ENCODE results near the gene HSDL1.
A peak's percentile ranks its signal among the peaks of the same experiment; 100 is the strongest.
"Not testable (repeated sequence)": the region's sequence is repeated elsewhere in the genome, so short reads cannot be mapped to it uniquely, and the experiment has no call there.

The HSDL1 gene

DNA sequence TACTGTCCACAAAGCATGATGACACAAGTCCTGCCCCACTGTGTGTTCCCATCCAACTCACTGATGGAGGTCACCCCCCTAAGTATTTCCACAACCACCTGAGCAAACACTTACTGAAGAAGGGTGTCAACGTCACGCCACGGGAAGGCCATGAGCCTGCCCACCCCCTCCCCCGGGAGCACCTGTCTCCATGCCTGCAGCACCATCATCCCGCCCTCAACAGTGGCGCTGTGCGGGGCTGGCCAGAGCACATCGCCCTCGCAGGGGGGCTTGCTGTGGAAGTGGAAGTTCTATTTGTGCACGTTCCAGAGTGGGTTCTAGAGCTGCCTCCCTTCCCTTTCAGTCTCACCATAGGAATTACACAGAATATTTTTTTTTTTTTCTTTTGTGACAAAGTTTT lies 24.0 kb downstream of the HSDL1 start:
- H3K9ac ChIP-seq (ENCODE audit: low read depth in 1 of 2, low read length in 2 of 2), result no peak overlapping the region
- H3K36me3 ChIP-seq (ENCODE audit: control insufficient read depth in 1 of 2, insufficient read depth in 2 of 2, low read length in 2 of 2), result peaks cover 5 to 13% of the 10 kb centered on the region in 2 donors
- no peak overlapping the region for H3K27ac ChIP-seq (ENCODE audit: low read depth, low read length)
- H3K4me1 ChIP-seq (ENCODE audit: control insufficient read depth in 1 of 2, insufficient read depth in 2 of 2, low read length in 2 of 2), result peaks cover 4 to 7% of the 10 kb centered on the region in 2 donors
- no peaks in the 10 kb centered on the region for H3K27me3 ChIP-seq (ENCODE audit: control insufficient read depth in 1 of 2, insufficient read depth in 2 of 2, low read length in 2 of 2)
- no peak overlapping the region for H3K4me3 ChIP-seq (ENCODE audit: low read depth in 1 of 2, low read length in 2 of 2)
- no peaks in the 10 kb centered on the region for H3K9me3 ChIP-seq (ENCODE audit: control insufficient read depth in 1 of 2, low read length in 2 of 2)

DNA sequence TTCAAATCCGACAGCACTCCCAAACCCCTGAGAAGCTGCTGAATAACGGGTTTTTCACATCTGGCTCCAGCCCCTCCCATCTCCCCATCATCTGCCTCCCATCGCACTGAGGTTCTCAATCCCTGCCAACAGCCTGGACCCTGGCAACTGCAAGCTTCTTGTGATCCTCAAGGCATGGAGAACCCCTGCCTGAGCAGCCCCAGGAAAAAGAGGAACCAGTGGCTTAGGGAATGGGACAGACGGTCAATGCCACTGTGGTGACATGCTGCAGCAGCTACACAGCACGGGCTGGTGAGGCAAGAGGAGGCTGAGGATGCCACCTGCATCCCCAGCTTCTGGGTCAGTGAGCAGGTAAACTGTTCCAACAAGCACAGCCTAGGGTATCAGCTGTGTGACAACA lies 25.0 kb downstream of the HSDL1 start:
- Histone ChIP-seq H3K27ac (ENCODE audit: low read depth, low read length) (no peak overlapping the region), H3K27me3 (ENCODE audit: control insufficient read depth in 1 of 2, insufficient read depth in 2 of 2, low read length in 2 of 2) (no peaks in the 10 kb centered on the region), H3K36me3 (ENCODE audit: control insufficient read depth in 1 of 2, insufficient read depth in 2 of 2, low read length in 2 of 2) (peaks cover 5 to 13% of the 10 kb centered on the region in 2 donors), H3K4me1 (ENCODE audit: control insufficient read depth in 1 of 2, insufficient read depth in 2 of 2, low read length in 2 of 2) (peaks cover 10 to 15% of the 10 kb centered on the region in 2 donors), H3K9ac (ENCODE audit: low read depth in 1 of 2, low read length in 2 of 2) (no peak overlapping the region), H3K9me3 (ENCODE audit: control insufficient read depth in 1 of 2, low read length in 2 of 2) (no peaks in the 10 kb centered on the region), H3K4me3 (ENCODE audit: low read depth in 1 of 2, low read length in 2 of 2) (no peak overlapping the region)

DNA sequence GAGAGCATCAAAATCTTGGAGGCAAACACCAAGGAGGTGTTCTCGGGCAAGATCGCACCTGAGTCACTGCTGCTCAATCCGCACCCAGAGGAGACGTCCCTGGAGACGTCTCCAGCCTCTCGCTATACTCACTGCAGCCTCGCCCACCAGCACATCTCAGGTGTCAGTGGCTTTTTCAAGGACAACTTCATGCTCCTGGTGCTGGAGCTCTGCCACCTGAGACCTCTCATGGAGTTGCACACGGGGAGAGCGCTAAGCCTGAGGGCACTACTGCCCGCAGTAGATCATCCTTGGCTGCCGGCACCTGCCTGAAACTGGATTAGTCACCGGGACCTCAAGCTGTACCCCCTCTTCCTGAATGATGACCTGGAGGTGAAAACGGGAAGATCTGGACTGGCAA lies 25.6 kb downstream of the HSDL1 start:
- Histone ChIP-seq H3K4me3 (ENCODE audit: low read depth in 1 of 2, low read length in 2 of 2) (no peak overlapping the region), H3K27me3 (ENCODE audit: control insufficient read depth in 1 of 2, insufficient read depth in 2 of 2, low read length in 2 of 2) (no peaks in the 10 kb centered on the region), H3K9me3 (ENCODE audit: control insufficient read depth in 1 of 2, low read length in 2 of 2) (no peaks in the 10 kb centered on the region), H3K27ac (ENCODE audit: low read depth, low read length) (no peak overlapping the region), H3K9ac (ENCODE audit: low read depth in 1 of 2, low read length in 2 of 2) (no peak overlapping the region), H3K4me1 (ENCODE audit: control insufficient read depth in 1 of 2, insufficient read depth in 2 of 2, low read length in 2 of 2) (peaks cover 11 to 16% of the 10 kb centered on the region in 2 donors), H3K36me3 (ENCODE audit: control insufficient read depth in 1 of 2, insufficient read depth in 2 of 2, low read length in 2 of 2) (peaks cover 5 to 10% of the 10 kb centered on the region in 2 donors)

DNA sequence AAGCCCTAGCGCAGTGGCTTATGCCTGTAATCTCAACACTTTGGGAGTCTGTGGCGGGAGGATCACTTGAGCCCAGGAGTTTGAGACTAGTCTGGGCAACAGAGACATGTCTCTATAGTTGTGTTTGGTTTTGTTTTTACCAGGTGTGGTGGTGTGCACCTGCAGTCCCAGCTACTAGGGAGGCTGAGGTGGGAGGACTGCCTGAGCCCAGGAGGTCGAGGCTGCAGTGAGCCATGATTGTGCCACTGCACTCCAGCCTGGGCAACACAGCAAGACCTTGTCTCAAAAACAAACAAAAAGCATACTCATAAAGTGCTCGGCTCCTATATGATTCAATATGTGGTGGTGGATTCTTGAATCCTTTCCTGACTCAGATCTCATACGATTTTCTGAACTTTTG lies 26.7 kb downstream of the HSDL1 start:
- H3K27ac ChIP-seq (ENCODE audit: low read depth, low read length); H3K27me3 ChIP-seq (ENCODE audit: control insufficient read depth in 1 of 2, insufficient read depth in 2 of 2, low read length in 2 of 2); H3K36me3 ChIP-seq (ENCODE audit: control insufficient read depth in 1 of 2, insufficient read depth in 2 of 2, low read length in 2 of 2); H3K9me3 ChIP-seq (ENCODE audit: control insufficient read depth in 1 of 2, low read length in 2 of 2); H3K9ac ChIP-seq (ENCODE audit: low read depth in 1 of 2, low read length in 2 of 2); H3K4me3 ChIP-seq (ENCODE audit: low read depth in 1 of 2, low read length in 2 of 2): not testable (repeated sequence)
- H3K4me1 ChIP-seq (ENCODE audit: control insufficient read depth in 1 of 2, insufficient read depth in 2 of 2, low read length in 2 of 2), result peaks cover 11 to 16% of the 10 kb centered on the region in 2 donors

DNA sequence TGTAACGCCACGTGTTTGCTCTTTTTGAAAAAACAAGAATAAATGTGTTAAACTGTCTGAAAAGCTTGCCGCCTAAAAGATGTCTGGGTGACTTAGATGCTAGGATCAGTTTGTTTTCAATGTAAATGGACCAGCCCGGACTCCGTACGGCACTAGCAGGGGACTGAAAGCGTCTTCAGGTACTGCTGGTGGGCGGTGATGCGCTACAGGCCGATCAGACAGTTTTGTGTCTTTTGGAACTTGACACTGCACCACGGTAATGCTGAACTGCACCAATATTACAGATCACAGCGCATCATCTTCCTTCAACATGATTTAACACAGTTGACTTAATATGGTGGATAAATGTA lies 27.5 kb downstream of the HSDL1 start:
- Histone ChIP-seq H3K36me3 (ENCODE audit: control insufficient read depth in 1 of 2, insufficient read depth in 2 of 2, low read length in 2 of 2) (no peaks in the 10 kb centered on the region), H3K27me3 (ENCODE audit: control insufficient read depth in 1 of 2, insufficient read depth in 2 of 2, low read length in 2 of 2) (no peaks in the 10 kb centered on the region), H3K9ac (ENCODE audit: low read depth in 1 of 2, low read length in 2 of 2) (peak overlapping the region; percentile 87 to 94), H3K4me1 (ENCODE audit: control insufficient read depth in 1 of 2, insufficient read depth in 2 of 2, low read length in 2 of 2) (peaks cover 11 to 16% of the 10 kb centered on the region in 2 donors), H3K27ac (ENCODE audit: low read depth, low read length) (peak overlapping the region; percentile 84), H3K9me3 (ENCODE audit: control insufficient read depth in 1 of 2, low read length in 2 of 2) (no peaks in the 10 kb centered on the region), H3K4me3 (ENCODE audit: low read depth in 1 of 2, low read length in 2 of 2) (peak overlapping the region; percentile 74 to 93)

DNA sequence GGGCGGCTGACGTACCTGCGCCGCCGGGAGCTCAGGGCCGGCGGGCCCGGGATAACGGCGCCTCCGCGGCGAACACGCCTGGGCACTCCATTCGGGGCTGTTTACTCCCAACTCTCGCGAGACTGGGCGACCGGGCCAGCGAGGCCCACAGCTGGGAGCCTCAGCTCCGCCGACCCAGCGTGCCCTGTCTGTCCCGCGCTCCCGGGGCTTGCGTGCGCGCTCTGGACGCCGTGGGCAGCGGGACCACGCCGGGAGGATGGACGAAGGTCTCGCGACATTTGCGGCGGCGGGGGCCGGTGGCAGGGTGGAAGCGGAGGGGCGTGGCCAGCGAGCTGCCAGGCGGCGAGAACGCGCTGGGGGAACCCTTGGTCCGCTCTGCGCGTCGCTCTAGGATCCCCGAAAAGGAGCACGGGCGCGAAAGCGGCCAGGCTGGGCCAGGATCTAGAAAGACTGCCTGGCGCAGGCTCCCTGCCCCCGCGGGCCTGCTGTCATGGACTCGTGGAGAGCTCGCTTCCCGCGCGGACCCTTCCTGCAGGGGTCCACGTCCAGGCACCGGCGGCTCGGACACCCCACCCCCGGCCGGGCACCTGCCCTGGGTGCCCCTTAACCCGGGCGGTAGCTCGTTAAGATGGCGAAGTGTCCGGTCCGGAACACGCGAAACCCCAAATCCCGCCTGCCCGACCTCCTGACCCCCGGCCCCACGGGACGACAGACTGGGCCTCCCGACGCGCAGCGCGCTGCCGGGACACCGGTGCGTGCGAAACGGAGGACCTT lies 28.1 kb downstream of the HSDL1 start, which contains the start of gene MBTPS1:
TSS of gene MBTPS1 (minus strand) at position 223 of the 774 bp plus-strand sequence. CDS start 15,159 bp downstream, outside the sequence.
- Histone ChIP-seq H3K9ac (ENCODE audit: low read depth in 1 of 2, low read length in 2 of 2) (peak within 1 kb of the TSS; percentile 87 to 94), H3K4me1 (ENCODE audit: control insufficient read depth in 1 of 2, insufficient read depth in 2 of 2, low read length in 2 of 2) (peaks cover 11 to 16% of the 10 kb centered on the region in 2 donors), H3K36me3 (ENCODE audit: control insufficient read depth in 1 of 2, insufficient read depth in 2 of 2, low read length in 2 of 2) (no peaks in the 10 kb centered on the region), H3K4me3 (ENCODE audit: low read depth in 1 of 2, low read length in 2 of 2) (peak within 1 kb of the TSS; percentile 74 to 93), H3K27ac (ENCODE audit: low read depth, low read length) (peak within 1 kb of the TSS; percentile 84), H3K9me3 (ENCODE audit: control insufficient read depth in 1 of 2, low read length in 2 of 2) (no peaks in the 10 kb centered on the region), H3K27me3 (ENCODE audit: control insufficient read depth in 1 of 2, insufficient read depth in 2 of 2, low read length in 2 of 2) (no peaks in the 10 kb centered on the region)

DNA sequence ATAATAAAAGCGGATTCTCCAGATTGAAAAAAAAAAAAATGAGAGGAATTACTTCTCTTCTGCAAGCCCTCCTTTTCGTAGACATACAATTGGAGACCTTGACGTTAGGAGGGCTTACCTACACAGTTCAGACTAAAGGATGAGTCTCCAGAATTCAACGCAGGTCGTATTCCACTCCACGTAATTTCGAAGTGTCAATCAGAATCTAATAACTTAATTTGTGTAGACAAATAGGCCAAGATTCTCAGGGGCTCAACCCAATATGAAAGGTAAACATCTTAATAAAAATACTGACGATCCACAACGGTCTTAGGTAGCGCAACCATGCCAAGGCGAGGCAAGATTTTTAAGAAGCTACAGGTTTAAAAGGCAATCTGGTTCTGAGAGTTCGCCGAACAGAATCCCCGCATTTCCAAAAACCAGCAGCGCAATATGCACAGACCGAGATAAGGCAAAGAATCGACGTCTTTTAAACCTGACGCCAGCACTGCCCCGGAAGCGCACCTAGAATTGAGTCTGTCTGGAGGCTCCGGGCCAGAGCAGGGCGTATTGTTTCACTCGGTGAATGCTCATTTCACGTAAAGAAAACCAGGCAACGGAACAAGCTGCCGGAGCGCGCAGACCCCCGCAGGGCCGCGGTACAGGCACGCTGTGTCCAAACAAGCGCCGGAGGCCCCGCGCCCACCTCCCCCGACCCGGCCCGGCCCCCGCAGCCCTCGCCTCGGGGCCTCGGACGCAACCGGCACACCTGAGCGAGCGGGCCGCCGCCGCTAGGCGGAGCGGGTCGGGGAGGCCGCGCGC lies 28.9 kb downstream of the HSDL1 start:
- Histone ChIP-seq H3K4me3 (ENCODE audit: low read depth in 1 of 2, low read length in 2 of 2) (peak overlapping the region; percentile 74 to 93), H3K9me3 (ENCODE audit: control insufficient read depth in 1 of 2, low read length in 2 of 2) (no peaks in the 10 kb centered on the region), H3K27ac (ENCODE audit: low read depth, low read length) (peak overlapping the region; percentile 84), H3K27me3 (ENCODE audit: control insufficient read depth in 1 of 2, insufficient read depth in 2 of 2, low read length in 2 of 2) (no peaks in the 10 kb centered on the region), H3K4me1 (ENCODE audit: control insufficient read depth in 1 of 2, insufficient read depth in 2 of 2, low read length in 2 of 2) (peaks cover 11 to 16% of the 10 kb centered on the region in 2 donors), H3K9ac (ENCODE audit: low read depth in 1 of 2, low read length in 2 of 2) (peak overlapping the region; percentile 87 to 94), H3K36me3 (ENCODE audit: control insufficient read depth in 1 of 2, insufficient read depth in 2 of 2, low read length in 2 of 2) (no peaks in the 10 kb centered on the region)

DNA sequence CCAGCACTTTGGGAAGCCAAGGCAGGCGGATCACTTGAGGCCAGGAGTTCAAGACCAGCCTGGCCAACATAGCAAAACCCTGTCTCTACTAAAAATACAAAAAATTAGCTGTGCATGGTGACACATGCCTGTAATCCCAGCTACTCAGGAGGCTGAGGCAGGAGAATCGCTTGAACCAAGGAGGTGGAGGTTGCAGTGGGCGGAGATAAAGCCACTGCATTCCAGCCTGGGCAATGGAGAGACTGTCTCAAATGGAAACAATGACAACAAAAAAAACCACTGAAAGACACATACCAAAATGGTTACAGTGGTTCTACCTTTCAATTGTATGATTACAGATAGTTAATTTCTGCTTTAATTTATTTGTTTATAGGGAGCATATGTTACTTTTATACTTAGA lies 33.0 kb downstream of the HSDL1 start:
- not testable (repeated sequence) for H3K9ac ChIP-seq (ENCODE audit: low read depth in 1 of 2, low read length in 2 of 2); H3K27me3 ChIP-seq (ENCODE audit: control insufficient read depth in 1 of 2, insufficient read depth in 2 of 2, low read length in 2 of 2); H3K27ac ChIP-seq (ENCODE audit: low read depth, low read length); H3K9me3 ChIP-seq (ENCODE audit: control insufficient read depth in 1 of 2, low read length in 2 of 2); H3K4me3 ChIP-seq (ENCODE audit: low read depth in 1 of 2, low read length in 2 of 2)
- H3K36me3 ChIP-seq (ENCODE audit: control insufficient read depth in 1 of 2, insufficient read depth in 2 of 2, low read length in 2 of 2), result peaks cover 10 to 20% of the 10 kb centered on the region in 2 donors
- peaks cover 12 to 14% of the 10 kb centered on the region in 2 donors for H3K4me1 ChIP-seq (ENCODE audit: control insufficient read depth in 1 of 2, insufficient read depth in 2 of 2, low read length in 2 of 2)

DNA sequence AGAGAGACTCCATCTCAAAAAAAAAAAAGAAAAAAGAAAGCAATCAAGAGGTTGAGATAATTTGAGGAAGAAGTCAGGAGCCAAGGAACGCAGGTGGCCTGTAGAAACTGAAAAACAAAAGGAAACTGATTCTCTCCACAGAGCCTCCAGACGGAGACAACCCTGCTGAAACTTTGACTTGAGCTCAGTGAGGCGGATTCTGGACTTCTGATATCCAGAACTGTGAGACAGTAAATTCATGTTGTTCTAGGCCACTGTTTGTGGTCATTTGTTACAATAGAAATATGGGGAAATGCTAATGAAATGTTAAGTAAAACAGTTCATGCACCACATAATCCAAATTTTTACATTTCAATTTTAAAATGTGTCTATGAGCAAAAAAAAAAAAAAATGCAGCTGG lies 33.5 kb downstream of the HSDL1 start:
- peaks cover 12 to 14% of the 10 kb centered on the region in 2 donors for H3K4me1 ChIP-seq (ENCODE audit: control insufficient read depth in 1 of 2, insufficient read depth in 2 of 2, low read length in 2 of 2)
- H3K9me3 ChIP-seq (ENCODE audit: control insufficient read depth in 1 of 2, low read length in 2 of 2), result no peaks in the 10 kb centered on the region
- H3K9ac ChIP-seq (ENCODE audit: low read depth in 1 of 2, low read length in 2 of 2), result no peak overlapping the region
- no peaks in the 10 kb centered on the region for H3K27me3 ChIP-seq (ENCODE audit: control insufficient read depth in 1 of 2, insufficient read depth in 2 of 2, low read length in 2 of 2)
- peaks cover 13 to 25% of the 10 kb centered on the region in 2 donors for H3K36me3 ChIP-seq (ENCODE audit: control insufficient read depth in 1 of 2, insufficient read depth in 2 of 2, low read length in 2 of 2)
- H3K27ac ChIP-seq (ENCODE audit: low read depth, low read length), result no peak overlapping the region
- no peak overlapping the region for H3K4me3 ChIP-seq (ENCODE audit: low read depth in 1 of 2, low read length in 2 of 2)

DNA sequence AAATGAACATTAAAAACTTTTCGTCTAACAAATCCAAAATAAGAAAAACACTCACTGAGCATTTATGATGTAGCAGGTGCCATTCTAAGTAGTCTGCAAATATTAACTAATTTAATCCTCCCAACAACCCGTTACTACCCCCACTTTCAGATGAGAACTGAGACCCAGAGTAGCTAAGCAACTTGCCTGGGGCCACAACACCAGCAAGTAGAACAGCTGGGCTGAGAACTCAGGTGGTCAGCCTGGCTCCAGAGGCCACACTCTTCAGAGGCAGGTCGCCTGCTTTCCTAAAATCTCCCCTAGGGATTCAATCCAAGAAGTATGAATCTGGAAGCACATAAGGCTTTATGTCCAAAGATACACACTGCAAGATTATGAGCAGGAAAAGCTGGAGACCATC lies 34.5 kb downstream of the HSDL1 start:
- Histone ChIP-seq H3K4me3 (ENCODE audit: low read depth in 1 of 2, low read length in 2 of 2) (no peak overlapping the region), H3K4me1 (ENCODE audit: control insufficient read depth in 1 of 2, insufficient read depth in 2 of 2, low read length in 2 of 2) (peaks cover 10 to 11% of the 10 kb centered on the region in 2 donors), H3K9me3 (ENCODE audit: control insufficient read depth in 1 of 2, low read length in 2 of 2) (no peaks in the 10 kb centered on the region), H3K36me3 (ENCODE audit: control insufficient read depth in 1 of 2, insufficient read depth in 2 of 2, low read length in 2 of 2) (peaks cover 16 to 30% of the 10 kb centered on the region in 2 donors), H3K27me3 (ENCODE audit: control insufficient read depth in 1 of 2, insufficient read depth in 2 of 2, low read length in 2 of 2) (no peaks in the 10 kb centered on the region), H3K27ac (ENCODE audit: low read depth, low read length) (no peak overlapping the region), H3K9ac (ENCODE audit: low read depth in 1 of 2, low read length in 2 of 2) (no peak overlapping the region)
